Brain microvascular endothelial cell (primary cell): ENCODE measurements around the gene FOXJ3.

Experiments used
- DNase-seq: peaks from one replicate; pipeline ENCODE4 v3.0.0-alpha.2; 2020
- H3K27ac ChIP-seq: fragments of 250-450 bp; sonication (Bioruptor Pico); 2 replicates; pipeline ENCODE4 v1.5.1; 2020; ENCODE audit warnings: mild to moderate bottlenecking, moderate library complexity
- H3K27me3 ChIP-seq: fragments of 250-450 bp; sonication (Bioruptor Pico); replicated peaks from 2 replicates; pipeline ENCODE4 v1.5.1; 2020; ENCODE audit warnings: mild to moderate bottlenecking
- H3K36me3 ChIP-seq: fragments of 250-450 bp; sonication (Bioruptor Pico); replicated peaks from 2 replicates; pipeline ENCODE4 v1.5.1; 2020; ENCODE audit warnings: mild to moderate bottlenecking
- H3K4me3 ChIP-seq: 2 replicates; pipeline ENCODE4 v1.5.1; 2011; ENCODE audit warnings: low read depth, mild to moderate bottlenecking, control low read depth, low read length, moderate library complexity
- in situ Hi-C: cut with HindIII; loops from 2 replicates; pipeline ENCODE4 v1.10.0; 2017; ENCODE audit warnings: low sequenced_read_pairs, low pct_ligation_motif_present
- TF ChIP-seq, protein P1 (sequence below): IDR thresholded peaks from 2 replicates; pipeline ENCODE4 v1.5.1; 2011; ENCODE audit warnings: low read depth, mild to moderate bottlenecking, moderate library complexity, low read length, control low read depth, inconsistent platforms; ENCODE audit errors: missing control alignments

FOXJ3 gene

DNA sequence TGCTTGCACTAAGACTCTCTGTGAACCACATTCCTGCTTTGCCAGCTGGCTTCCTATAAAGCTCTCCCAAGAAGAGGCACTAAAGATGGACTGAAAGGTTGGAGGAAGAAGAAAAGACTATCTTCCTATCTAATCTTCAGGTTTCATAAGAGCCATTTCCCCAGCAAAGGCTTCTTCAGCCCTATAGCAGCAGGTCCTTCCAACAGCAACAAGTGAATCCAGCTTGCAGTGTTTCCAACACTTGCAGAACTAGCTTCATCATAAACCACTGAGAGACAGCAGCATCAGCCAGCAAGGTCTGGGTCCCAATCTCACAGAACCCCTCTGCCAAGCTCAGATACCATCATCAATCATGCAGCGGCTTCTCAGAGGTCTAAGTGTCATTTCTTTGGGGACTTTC lies 28.1 kb downstream of the FOXJ3 start:
- Histone ChIP-seq H3K36me3 (peaks cover 3% of the 10 kb centered on the region), H3K27ac (no peak overlapping the region), H3K4me3 (no peak overlapping the region), H3K27me3 (no peaks in the 10 kb centered on the region)
- no peak for DNase-seq
- in situ Hi-C loops = no loop called here
- TF ChIP-seq, protein P1, sequence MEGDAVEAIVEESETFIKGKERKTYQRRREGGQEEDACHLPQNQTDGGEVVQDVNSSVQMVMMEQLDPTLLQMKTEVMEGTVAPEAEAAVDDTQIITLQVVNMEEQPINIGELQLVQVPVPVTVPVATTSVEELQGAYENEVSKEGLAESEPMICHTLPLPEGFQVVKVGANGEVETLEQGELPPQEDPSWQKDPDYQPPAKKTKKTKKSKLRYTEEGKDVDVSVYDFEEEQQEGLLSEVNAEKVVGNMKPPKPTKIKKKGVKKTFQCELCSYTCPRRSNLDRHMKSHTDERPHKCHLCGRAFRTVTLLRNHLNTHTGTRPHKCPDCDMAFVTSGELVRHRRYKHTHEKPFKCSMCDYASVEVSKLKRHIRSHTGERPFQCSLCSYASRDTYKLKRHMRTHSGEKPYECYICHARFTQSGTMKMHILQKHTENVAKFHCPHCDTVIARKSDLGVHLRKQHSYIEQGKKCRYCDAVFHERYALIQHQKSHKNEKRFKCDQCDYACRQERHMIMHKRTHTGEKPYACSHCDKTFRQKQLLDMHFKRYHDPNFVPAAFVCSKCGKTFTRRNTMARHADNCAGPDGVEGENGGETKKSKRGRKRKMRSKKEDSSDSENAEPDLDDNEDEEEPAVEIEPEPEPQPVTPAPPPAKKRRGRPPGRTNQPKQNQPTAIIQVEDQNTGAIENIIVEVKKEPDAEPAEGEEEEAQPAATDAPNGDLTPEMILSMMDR = no peak

DNA sequence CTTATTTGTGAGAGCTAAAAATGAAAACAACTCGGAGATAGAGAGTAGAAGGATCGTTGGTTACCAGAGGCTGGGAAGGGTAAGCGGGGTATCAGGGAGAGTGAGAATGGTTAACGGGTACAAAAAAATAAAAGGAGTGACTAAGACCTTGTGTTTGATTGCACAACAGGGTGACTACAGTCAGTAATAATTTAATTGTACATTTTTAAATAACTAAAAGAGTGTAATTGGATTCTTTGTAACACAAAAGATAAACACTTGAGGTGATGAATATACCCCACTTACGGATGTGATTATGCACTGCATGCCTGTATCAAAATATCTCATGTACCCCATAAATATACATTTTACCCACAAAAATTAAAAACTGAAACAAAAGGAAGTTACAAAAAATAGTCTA lies 29.4 kb downstream of the FOXJ3 start:
- Histone ChIP-seq H3K4me3 (no peak overlapping the region), H3K27me3 (no peaks in the 10 kb centered on the region), H3K36me3 (peaks cover 7% of the 10 kb centered on the region), H3K27ac (no peak overlapping the region)
- DNase-seq = no peak
- TF ChIP-seq, protein P1 = no peak
- in situ Hi-C loops = no loop called here

DNA sequence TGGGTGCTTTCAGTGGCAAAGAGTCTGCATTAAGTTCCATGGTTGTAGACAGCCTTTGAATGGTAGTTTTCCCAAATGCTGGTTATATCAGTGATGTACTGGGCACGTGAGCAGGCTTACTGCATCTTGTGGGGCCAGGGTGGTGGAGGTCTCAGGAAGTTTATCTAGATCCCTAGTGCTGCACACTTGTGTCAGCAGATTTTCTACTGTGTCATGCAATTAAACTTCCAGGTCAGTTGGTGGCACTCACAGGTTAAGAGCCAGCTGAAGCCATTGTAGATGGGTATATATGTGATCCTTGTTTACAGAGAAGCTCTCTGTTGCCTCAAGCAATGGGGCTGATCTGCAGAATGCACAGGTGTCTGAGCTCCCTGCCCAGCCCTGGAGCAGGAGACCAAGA lies 33.0 kb downstream of the FOXJ3 start:
- no peak for DNase-seq
- no peak overlapping the region for H3K4me3 ChIP-seq
- in situ Hi-C loops = no loop called here
- TF ChIP-seq, protein P1 = no peak
- H3K36me3 ChIP-seq = peaks cover 5% of the 10 kb centered on the region
- H3K27ac ChIP-seq = no peak overlapping the region
- H3K27me3 ChIP-seq = no peaks in the 10 kb centered on the region

DNA sequence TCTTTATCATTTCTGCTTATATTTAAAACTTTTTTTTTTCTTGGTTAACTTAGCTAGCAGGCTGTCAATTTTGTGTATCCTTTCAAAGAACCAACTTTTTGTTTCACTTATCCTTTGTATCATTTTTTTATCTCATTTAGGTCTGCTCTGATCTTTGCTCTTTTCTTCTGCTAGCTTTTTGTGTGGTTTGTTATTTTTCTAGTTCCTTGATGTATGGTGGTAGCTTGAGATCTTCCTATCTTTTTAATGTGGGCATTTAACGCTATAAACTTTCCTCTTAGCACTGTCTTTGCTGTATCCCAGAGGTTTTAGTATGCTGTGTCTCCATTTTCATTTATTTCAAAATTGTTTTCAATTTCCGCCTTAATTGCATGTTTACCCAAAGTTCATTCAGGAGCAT lies 36.5 kb downstream of the FOXJ3 start:
- TF ChIP-seq, protein P1 = no peak
- in situ Hi-C loops = no loop called here
- Histone ChIP-seq H3K4me3 (no peak overlapping the region), H3K27me3 (no peaks in the 10 kb centered on the region), H3K36me3 (peaks cover 5% of the 10 kb centered on the region), H3K27ac (no peak overlapping the region)
- no peak for DNase-seq

DNA sequence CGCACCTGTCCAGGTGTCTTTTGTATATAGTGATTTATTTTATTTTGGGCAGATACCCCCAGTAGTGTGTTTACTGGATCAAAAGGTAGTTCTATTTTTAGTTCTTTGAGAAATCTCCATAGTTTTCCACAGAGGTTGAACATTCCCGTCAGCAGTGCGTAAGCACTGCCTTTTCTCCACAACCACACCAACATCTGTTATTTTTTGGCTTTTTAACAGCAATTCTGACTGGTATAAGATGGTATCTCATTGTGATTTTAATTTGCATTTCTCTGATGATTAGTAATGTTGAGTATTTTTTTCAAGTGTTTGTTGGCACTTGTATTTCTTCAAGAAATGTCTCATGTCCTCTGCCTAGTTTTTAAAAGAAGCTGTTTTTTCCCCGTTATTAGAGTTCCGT lies 39.2 kb downstream of the FOXJ3 start:
- in situ Hi-C loops = no loop called here
- TF ChIP-seq, protein P1 = no peak
- H3K4me3 ChIP-seq = no peak overlapping the region
- DNase-seq = no peak
- H3K36me3 ChIP-seq = no peaks in the 10 kb centered on the region
- no peak overlapping the region for H3K27ac ChIP-seq
- H3K27me3 ChIP-seq = no peaks in the 10 kb centered on the region

DNA sequence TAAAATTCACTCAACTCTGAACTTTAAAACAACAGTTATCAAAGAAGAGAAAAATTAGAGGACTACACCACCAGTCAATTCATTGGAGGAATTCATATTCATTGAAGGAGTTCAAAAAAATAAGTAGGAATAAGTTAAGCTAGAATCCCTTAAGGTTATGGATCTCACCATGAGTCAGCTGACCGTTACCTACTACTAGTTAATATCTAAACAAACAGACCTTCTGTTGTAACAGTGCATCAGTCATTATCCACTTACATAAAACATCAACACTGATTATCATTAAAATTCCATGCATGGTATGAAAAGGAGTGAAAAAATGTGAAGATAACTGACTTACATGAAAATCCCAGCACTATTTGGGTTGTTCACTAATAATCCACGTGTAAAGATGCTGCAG lies 44.9 kb downstream of the FOXJ3 start:
- H3K27ac ChIP-seq = no peak overlapping the region
- no peak for DNase-seq
- no peaks in the 10 kb centered on the region for H3K36me3 ChIP-seq
- TF ChIP-seq, protein P1 = no peak
- in situ Hi-C loops = no loop called here
- H3K4me3 ChIP-seq = no peak overlapping the region
- no peaks in the 10 kb centered on the region for H3K27me3 ChIP-seq
